Stimulated activated CD4-positive, alpha-beta T cell treated with anti-CD3 and anti-CD28 coated beads, Interleukin-1b, Interleukin-23, amount 100 ng/mL, for 24 hours (primary cell): ENCODE measurements around the gene FAM163B.
"Not testable (repeated sequence)": the region's sequence is repeated elsewhere in the genome, so short reads cannot be mapped to it uniquely, and the experiment has no call there.

Source experiments
- DNase-seq, 4 experiments: peaks; one replicate each; pipeline ENCODE4 v3.0.0-alpha.2; 2020; ENCODE audit warnings: low read depth in 4 of 4, low spot score in 1 of 4

FAM163B gene

GRCh38 chr9:133640160-133640559 lies 31.0 kb upstream of the FAM163B start:
- no peak for DNase-seq

GRCh38 chr9:133639613-133640012 lies 30.4 kb upstream of the FAM163B start:
- no peak for DNase-seq

- no peak for DNase-seq
These were observed 29.5 kb upstream of the FAM163B start for GRCh38 chr9:133638711-133639110.

DNA sequence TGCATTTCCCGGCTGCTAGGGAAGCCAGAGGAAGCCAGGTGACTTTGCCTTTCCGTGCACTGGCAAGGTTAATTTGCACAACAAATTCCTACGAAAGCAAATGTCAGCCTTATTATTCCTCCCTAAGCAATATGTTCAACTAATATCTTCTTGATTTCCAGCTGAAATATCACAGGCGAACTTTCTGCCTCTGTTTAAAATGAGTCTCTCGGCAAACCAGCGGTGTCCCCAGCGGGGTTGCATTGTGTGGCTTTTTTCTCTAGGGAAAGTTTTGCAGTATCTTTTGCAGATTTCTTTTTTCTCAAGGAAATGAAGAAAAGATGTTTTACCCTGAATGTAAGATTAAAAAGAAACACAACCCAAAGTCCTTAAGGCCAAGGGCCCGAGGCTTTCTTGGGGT lies 28.9 kb upstream of the FAM163B start:
- DNase-seq, result no peak

- DNase-seq, result no peak
These were observed 28.4 kb upstream of the FAM163B start for GRCh38 chr9:133637451-133638055.

DNA sequence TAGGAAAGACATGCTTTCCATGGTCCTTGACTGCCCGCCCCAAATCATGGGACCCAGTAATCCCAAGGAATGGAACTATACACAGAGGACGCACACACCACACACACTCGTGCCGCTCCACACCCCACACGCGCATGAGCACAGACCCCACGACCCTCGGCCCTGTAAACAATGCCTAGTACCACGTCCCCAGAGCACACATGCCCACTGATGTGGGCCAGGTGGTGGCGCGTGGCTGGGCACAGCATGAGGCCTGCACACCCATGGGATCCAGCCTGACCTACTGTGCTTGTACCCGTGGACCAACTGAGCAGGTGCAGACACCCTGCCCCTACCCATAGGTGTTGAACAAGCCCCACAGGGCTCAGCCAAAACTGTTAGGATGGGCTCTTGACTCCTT lies 27.7 kb upstream of the FAM163B start:
- DNase-seq, result no peak

- no peak for DNase-seq
These were observed 26.6 kb upstream of the FAM163B start, which contains the start of gene DBH for GRCh38 chr9:133635533-133636531. Gene DBH (plus strand): TSS chr9:133636363. CDS start chr9:133636372, 9 bp downstream.

DNA sequence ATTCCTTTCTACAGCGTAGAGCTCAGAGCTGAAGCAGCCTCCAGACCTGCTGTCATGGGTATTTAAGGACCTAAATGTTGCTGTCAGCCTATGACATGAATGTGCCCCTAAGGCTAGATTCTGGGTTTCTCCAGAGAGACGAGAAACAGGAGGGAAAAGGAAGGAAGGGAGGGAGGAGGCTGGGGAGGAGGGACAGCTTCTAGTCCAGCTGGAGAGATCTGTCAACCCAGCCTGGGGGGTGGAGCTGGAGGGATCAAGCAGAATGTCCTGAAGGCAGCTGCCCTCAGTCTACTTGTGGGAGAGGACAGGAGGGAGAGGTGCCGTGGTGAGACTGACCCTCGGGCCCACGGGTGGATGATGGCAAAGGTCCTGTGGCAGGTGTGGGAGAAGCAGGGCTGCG lies 25.9 kb upstream of the FAM163B start:
- DNase-seq, result no peak

GRCh38 chr9:133634081-133634691 lies 25.0 kb upstream of the FAM163B start:
- DNase-seq, result no peak

GRCh38 chr9:133633681-133634080 lies 24.5 kb upstream of the FAM163B start:
- DNase-seq, result no peak

- DNase-seq, result no peak
These were observed 23.9 kb upstream of the FAM163B start for GRCh38 chr9:133632806-133633680.

DNA sequence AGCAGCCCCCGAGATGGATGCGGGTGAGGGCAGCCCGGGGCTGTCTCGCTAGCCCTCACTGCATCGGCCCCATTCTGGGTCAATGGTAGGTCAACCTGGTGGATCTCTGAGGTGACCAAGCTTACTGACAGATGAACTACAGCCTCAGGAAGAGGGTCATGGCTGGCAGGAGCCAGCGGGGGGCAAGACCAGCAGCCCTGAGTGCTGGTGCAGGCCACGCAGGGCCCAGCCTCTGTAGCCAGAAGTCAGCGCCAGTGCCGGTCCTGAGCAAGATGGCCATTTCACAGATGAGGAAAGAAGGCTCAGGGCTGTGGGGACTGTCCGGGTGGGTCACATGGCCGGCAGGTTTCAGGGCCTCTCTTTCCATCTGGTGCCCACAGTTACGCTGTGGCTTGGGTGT lies 21.9 kb upstream of the FAM163B start:
- no peak for DNase-seq

DNA sequence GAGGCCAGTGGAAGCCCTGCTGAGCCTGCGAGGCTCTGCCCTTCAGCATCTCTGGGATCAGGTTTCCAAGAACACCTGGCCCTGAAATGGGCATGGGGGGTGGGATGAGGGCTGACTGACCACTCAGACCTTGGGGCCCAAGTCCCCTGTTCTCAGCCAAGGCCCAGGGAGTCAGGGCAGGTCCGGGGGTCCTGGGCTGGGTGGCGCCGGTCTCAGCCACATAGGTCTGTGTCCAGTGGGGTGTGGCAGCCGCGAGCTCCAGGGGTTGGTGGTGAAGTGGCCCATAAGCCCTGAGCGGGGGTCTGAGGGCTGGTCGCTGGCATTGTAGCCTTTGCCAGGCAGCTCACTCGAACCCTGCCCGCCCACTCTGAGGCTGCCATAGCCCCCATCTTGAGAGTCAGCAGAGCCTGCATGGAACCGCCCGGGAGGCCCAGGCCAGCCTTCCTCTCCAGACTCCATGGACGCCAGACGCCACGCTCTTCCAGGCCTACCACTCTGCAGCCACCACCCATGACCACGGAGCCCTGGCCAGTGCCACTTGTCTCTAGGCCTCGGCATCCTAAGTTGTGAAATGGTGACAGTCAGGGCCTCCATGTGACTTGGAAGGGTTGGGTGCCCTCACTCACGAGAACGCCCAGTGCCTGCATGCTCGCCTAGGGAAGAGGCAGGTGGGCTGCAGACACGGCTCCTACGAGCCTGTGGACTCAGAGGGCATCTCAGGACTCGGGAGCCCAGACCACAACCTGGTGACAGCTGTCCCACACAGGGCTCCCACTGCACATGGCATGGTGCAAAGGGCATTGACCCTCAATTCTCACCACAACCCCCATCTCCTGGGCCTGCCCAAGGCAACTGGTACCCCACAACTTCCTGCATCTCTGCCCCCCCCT lies 20.3 kb upstream of the FAM163B start:
- no peak for DNase-seq

- DNase-seq, result no peak
These were observed 19.6 kb upstream of the FAM163B start for GRCh38 chr9:133628766-133629165.

DNA sequence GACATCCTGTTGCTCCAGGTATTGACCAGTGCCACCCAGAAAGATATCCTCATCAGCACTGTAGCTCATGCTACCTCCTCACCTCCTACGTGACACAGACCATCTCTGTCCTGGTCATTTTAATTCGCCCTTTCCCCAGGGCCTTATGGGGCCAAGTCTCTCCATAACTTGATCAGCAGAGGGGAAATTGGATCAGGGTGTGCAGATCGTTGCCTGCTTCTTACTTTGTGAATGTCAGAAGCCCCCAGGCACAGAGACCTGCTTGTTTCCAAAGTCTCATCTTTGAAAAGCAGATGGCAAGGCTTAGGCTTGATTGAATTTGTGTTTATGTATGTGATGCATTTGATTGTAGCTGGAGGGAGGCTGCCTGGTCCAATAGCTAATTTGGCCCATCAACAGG lies 18.2 kb upstream of the FAM163B start:
- no peak for DNase-seq

DNA sequence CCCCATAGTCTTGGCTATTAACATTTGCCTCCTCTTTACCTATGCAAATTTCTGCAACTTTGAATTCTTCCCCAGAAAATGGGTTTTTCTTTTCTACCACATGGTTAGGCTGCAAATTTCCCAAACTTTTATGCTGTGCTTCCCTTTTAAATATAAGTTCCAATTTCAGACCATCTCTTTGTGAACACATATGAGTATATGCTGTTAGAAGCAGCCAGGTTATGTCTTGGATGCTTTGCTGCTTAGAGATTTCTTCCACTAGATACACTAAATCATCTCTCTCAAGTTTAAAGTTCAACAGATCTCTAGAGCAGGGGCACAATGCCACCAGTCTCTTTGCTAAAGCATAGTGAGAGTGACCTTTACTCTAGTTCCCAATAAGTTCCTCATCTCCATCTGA lies 16.8 kb upstream of the FAM163B start:
- not testable (repeated sequence) for DNase-seq

DNA sequence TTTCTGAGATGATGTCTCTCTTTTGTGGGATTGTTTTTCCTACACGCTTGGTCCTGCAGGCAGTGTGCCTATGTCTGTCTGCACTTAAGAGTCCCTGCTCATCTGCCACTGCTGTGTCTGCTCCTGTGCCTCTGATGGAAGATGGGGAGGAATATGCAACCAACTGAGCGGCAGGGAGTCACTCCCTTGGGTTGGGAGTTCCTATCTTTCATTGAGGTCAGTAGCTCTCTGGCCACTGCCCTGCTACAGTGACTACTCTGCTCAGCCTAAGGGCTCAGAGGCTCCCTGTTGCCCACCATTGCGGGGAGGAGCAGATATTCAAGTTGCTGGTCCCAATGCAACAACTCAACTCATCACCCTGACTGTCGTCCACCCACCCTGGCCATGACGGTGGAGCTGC lies 13.4 kb upstream of the FAM163B start:
- DNase-seq, result no peak

DNA sequence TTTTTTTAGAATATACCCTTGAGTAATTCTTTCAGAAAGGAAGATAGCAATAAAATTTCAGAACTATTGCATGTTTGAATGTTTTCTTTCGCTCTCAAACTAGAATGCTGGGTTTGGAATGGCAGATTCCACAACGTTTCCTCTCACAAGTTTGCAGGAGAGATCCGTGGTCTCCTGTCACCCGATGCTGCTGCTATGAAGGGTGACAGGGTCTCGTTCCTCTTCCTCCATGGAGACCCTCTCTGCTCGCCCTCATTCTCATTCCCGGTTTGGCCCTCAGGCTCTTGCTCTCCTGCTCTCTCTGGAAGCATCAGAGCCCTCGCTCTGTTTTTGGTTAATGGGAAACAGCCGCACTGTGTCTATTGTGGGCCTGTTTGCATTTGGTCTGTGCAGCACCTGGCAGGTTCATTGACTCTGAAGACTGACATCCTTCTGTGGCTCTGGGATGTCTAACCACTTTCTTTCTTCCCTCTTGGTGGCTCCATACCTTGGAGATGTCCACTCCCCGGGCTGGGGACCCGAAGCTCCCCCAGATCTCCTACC lies 12.6 kb upstream of the FAM163B start:
- DNase-seq, result no peak

DNA sequence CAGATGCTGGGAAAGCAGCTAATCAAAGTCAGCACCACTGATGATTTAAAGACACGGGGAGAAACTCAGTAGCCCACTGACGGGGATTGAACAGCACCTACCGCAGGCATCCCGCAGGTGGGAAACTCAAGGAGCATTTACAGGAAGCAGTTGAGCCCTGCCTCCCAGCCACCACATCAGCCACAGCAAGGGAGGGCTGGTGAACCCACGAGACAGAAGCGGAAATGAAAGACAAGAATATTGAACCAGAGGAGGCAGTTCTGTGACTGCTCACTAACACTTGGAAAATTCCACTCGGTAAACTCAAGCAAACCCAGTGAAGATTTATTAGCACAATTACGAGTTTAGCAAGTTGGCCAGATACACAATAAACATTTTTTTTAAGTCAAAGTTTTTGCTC lies 10.6 kb upstream of the FAM163B start:
- peak in 3 of 4 experiments; percentile 5 to 41 (median 12) for DNase-seq

DNA sequence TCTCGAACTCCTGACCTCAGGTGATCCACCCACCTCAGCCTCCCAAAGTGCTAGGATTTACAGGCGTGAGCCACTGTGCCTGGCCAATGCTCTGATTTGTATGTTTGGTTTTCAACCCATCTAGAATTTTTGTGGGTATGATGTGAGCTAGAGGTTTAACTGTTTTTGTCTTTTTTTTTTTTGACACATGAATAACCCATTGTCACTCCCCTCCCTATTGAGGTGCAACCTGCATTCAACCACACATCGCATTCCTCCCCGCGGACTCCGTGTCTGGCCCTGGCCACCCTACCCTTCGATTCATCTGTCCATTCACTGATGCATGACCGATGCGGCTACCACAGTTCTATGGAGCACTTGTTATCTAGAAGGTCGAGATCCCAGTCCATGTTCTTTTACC lies 9.5 kb upstream of the FAM163B start:
- no peak for DNase-seq
